Brain pericyte (primary cell): ENCODE data around the gene LENG8.
"Not testable (repeated sequence)": the region's sequence is repeated elsewhere in the genome, so short reads cannot be mapped to it uniquely, and the experiment has no call there.

Source experiments
- DNase-seq: peaks from one replicate; pipeline ENCODE4 v3.0.0-alpha.2; 2012; ENCODE audit warnings: low read depth, low spot score

Gene LENG8

GRCh38 chr19:54460230-54461005 is 11.4 kb downstream of the LENG8 start:
- DNase-seq: no peak

- DNase-seq: no peak
These were observed 12.2 kb downstream of the LENG8 start for GRCh38 chr19:54461210-54461609.

- DNase-seq: no peak
These were observed 12.6 kb downstream of the LENG8 start for GRCh38 chr19:54461613-54462012.

GRCh38 chr19:54462047-54462654 is 13.2 kb downstream of the LENG8 start:
- DNase-seq: no peak

GRCh38 chr19:54462655-54463530 is 13.9 kb downstream of the LENG8 start:
- DNase-seq: no peak

GRCh38 chr19:54463531-54464043 is 14.6 kb downstream of the LENG8 start, which contains the start of gene LENG9:
LENG9 (minus strand) TSS chr19:54463778; CDS start chr19:54463526, 252 bp downstream.
- DNase-seq: peak; percentile 92

- no peak for DNase-seq
These were observed 15.1 kb downstream of the LENG8 start for GRCh38 chr19:54464044-54464629.

GRCh38 chr19:54464630-54465425 is 15.8 kb downstream of the LENG8 start:
- DNase-seq: no peak

- no peak for DNase-seq
These were observed 16.6 kb downstream of the LENG8 start for GRCh38 chr19:54465426-54466109.

GRCh38 chr19:54466110-54466480 is 17.1 kb downstream of the LENG8 start:
- not testable (repeated sequence) for DNase-seq

GRCh38 chr19:54469496-54469934 is 20.5 kb downstream of the LENG8 start:
- no peak for DNase-seq

GRCh38 chr19:54470276-54470887 is 21.4 kb downstream of the LENG8 start:
- no peak for DNase-seq

- DNase-seq: no peak
These were observed 22.2 kb downstream of the LENG8 start for GRCh38 chr19:54470991-54471782.

- no peak for DNase-seq
These were observed 24.3 kb downstream of the LENG8 start, which contains the start of gene CDC42EP5 for GRCh38 chr19:54473071-54473891. CDC42EP5 (minus strand) TSS chr19:54473296; CDS start chr19:54465547, 7,749 bp downstream.

- no peak for DNase-seq
These were observed 24.9 kb downstream of the LENG8 start for GRCh38 chr19:54473892-54474372.

GRCh38 chr19:54475706-54476105 is 26.7 kb downstream of the LENG8 start:
- no peak for DNase-seq

- no peak for DNase-seq
These were observed 28.7 kb downstream of the LENG8 start for GRCh38 chr19:54477650-54478049.
